GM12801 (cell line): Measurements from ENCODE around the gene RHCG.

ENCODE experiments used
- CTCF ChIP-seq: IDR thresholded peaks from one replicate; pipeline ENCODE4 v1.5.1; 2011; ENCODE audit warnings: control low read depth; ENCODE audit not compliant: insufficient read length; ENCODE audit errors: extremely low read depth

RHCG gene

GRCh38 chr15:89472785-89473256 is 23.6 kb downstream of the RHCG start:
- no peak for TF ChIP-seq CTCF

- no peak for TF ChIP-seq CTCF
Measured at GRCh38 chr15:89469426-89470096, 26.8 kb downstream of the RHCG start.

DNA sequence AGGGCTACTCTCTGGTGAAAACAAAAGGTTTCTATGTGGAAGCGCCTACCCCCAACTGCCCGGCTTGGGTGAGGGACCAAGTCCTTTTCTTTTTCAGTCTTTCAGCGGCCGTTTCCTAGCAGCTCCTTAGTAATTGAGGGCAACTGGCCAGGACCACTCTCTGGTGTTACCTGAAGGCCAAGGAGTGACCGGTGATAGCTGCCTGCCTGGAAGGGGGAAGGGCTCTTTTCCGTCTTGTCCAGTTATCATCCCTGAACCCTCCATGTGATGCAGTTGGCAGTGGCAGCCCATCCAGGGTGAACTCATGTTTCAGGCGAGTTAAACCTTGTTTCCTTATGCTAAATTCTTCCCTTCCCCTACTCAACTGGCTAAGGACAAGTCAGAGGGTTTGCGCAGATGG is 33.3 kb downstream of the RHCG start:
- TF ChIP-seq CTCF, result no peak

GRCh38 chr15:89462198-89462912 is 34.0 kb downstream of the RHCG start:
- no peak for TF ChIP-seq CTCF

DNA sequence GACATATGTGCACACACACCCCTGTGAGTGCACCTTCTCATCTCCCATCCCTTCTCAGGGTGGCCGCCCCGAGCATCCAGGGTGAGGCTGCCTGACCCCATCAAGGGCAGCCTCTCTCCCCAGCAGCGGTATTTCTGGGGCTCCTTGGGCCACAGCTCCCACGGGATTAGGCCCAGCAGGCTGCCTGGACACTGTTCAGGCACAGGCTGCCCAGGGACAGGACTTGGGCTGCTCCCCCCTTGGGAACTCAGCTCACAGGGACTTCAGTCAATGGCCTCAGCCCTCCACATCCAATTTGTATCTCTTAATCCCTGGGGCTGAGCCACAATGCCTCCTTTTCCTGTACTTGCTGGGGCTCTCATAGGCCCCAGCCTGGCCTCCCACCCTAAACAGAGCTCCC is 35.0 kb downstream of the RHCG start:
- no peak for TF ChIP-seq CTCF

- no peak for TF ChIP-seq CTCF
Measured at GRCh38 chr15:89460048-89460447, 36.3 kb downstream of the RHCG start.

- no peak for TF ChIP-seq CTCF
Measured at GRCh38 chr15:89459271-89460038, 36.9 kb downstream of the RHCG start.
